HCT116 (cell line): ENCODE results near the gene DHCR7. TPM values are rescaled to one million over a fixed set of nuclear protein-coding genes. Genes with fewer than 3 reads are reported as not detected.

Experiments used
- ATAC-seq: fragments of 200-7000 bp; cut with Tn5 transposase; 2 replicates; pipeline ENCODE4 v1.9.1; 2020; ENCODE audit warnings: mild to moderate bottlenecking, moderate library complexity
- BruUV-seq: library from RNA; stranded (reverse); fragments of 400-500 nt; replicated peaks from 2 replicates; lab custom pipeline; 2021; lab: Mats Ljungman, UMichigan
- CTCF ChIA-PET: fragments of 300-600 bp; sonication (Branson Sonifier 250); formaldehyde crosslinking; loops from one replicate; lab custom pipeline; 2021; ENCODE audit warnings: antibody characterized with exemption; lab: Charles Lee
- POLR2A ChIA-PET: fragments of 300-600, 350-600 bp; sonication (Branson Sonifier 250); formaldehyde crosslinking; loops from one replicate; lab custom pipeline; 2021; ENCODE audit warnings: antibody characterized with exemption; lab: Charles Lee
- RAD21 ChIA-PET, 2 experiments: fragments of 300-600 bp; sonication (Branson Sonifier 250); formaldehyde crosslinking; loops; one replicate each; lab custom pipeline; 2023; ENCODE audit warnings: low total read pairs in 2 of 2; ENCODE audit not compliant: uncharacterized antibody in 2 of 2, unreplicated experiment in 2 of 2, low non-redundant PET in 1 of 2; lab: Charles Lee
- DNase-seq: peaks from one replicate; pipeline ENCODE4 v3.0.0-alpha.2; 2010; ENCODE audit warnings: low read depth, low spot score
- H2AFZ ChIP-seq: fragments of 200-600 bp; shearing (Covaris generic), sonication (generic); 2 replicates; pipeline ENCODE4 v1.6.1; 2017; ENCODE audit warnings: low read depth, mixed run types, mixed read lengths, antibody characterized with exemption, low read length; ENCODE audit not compliant: poor library complexity, severe bottlenecking
- H3K27ac ChIP-seq: 2 replicates; pipeline ENCODE4 v1.5.1; 2012; ENCODE audit warnings: low read depth, low read length
- H3K27me3 ChIP-seq: fragments of 200-600 bp; sonication (generic); 2 replicates; pipeline ENCODE4 v1.6.1; 2016; ENCODE audit warnings: mixed run types, low read length, mixed read lengths; ENCODE audit not compliant: insufficient read depth
- H3K36me3 ChIP-seq, 2 experiments: fragments of 200-500 bp in 1 of 2; fragments of 200-600 bp in 1 of 2; sonication (Bioruptor generic) in 1 of 2; sonication (generic) in 1 of 2; 2 replicates each; pipeline versions ENCODE4 v1.5.1 to v1.6.1; 2014 to 2016; ENCODE audit warnings: low read length in 2 of 2, inconsistent platforms in 1 of 2, mixed read lengths in 1 of 2, mixed run types in 1 of 2; ENCODE audit not compliant: insufficient read depth in 2 of 2, control insufficient read depth in 1 of 2
- H3K4me1 ChIP-seq, 2 experiments: fragments of 200-600 bp in 1 of 2; sonication (generic) in 1 of 2; 2 replicates each; pipeline versions ENCODE4 v1.5.1 to v1.6.1; 2012 to 2017; ENCODE audit warnings: low read length in 2 of 2, inconsistent platforms in 1 of 2, mild to moderate bottlenecking in 1 of 2, mixed read lengths in 1 of 2, mixed run types in 1 of 2, moderate library complexity in 1 of 2; ENCODE audit not compliant: insufficient read depth in 2 of 2, control insufficient read depth in 1 of 2
- H3K4me2 ChIP-seq: fragments of 200-600 bp; sonication (generic); 2 replicates; pipeline ENCODE4 v1.6.1; 2017; ENCODE audit warnings: mixed run types, low read length, mixed read lengths
- H3K4me3 ChIP-seq, 2 experiments: fragments of 200-600 bp in 1 of 2; sonication (generic) in 1 of 2; replicated peaks in 1 of 2; 2 replicates each; pipeline ENCODE4 v1.5.1; 2011 to 2016; ENCODE audit warnings: low read length in 2 of 2, control low read depth in 1 of 2, low read depth in 1 of 2, mild to moderate bottlenecking in 1 of 2, mixed read lengths in 1 of 2, mixed run types in 1 of 2
- H3K79me2 ChIP-seq: fragments of 200-600 bp; sonication (generic); 2 replicates; pipeline ENCODE4 v1.6.1; 2017; ENCODE audit warnings: mild to moderate bottlenecking, mixed run types, low read length, moderate library complexity, mixed read lengths; ENCODE audit not compliant: insufficient read depth
- H3K9ac ChIP-seq: fragments of 200-600 bp; sonication (generic); 2 replicates; pipeline ENCODE4 v1.6.1; 2016; ENCODE audit warnings: low read length, mixed read lengths
- H3K9me2 ChIP-seq: fragments of 200-600 bp; sonication (generic), shearing (Covaris generic); 2 replicates; pipeline ENCODE4 v1.6.1; 2017; ENCODE audit warnings: mixed run types, mild to moderate bottlenecking, moderate library complexity; ENCODE audit not compliant: insufficient read depth
- H3K9me3 ChIP-seq, 2 experiments: fragments of 200-500 bp in 1 of 2; fragments of 200-600 bp in 1 of 2; sonication (Bioruptor generic) in 1 of 2; sonication (generic) in 1 of 2; 2 replicates each; pipeline ENCODE4 v1.6.1; 2014 to 2017; ENCODE audit warnings: low read length in 2 of 2, mixed read lengths in 2 of 2, inconsistent platforms in 1 of 2, low read depth in 1 of 2, mild to moderate bottlenecking in 1 of 2, mixed run types in 1 of 2, moderate library complexity in 1 of 2; ENCODE audit not compliant: control insufficient read depth in 1 of 2, insufficient read depth in 1 of 2
- H4K20me1 ChIP-seq: fragments of 200-600 bp; sonication (generic), shearing (Covaris generic); 2 replicates; pipeline ENCODE4 v1.6.1; 2017; ENCODE audit warnings: mixed run types, mild to moderate bottlenecking, moderate library complexity; ENCODE audit not compliant: insufficient read depth
- ATF3 ChIP-seq: IDR thresholded peaks from 2 replicates; pipeline ENCODE4 v1.6.1; 2012
- EGR1 ChIP-seq: IDR thresholded peaks from 2 replicates; pipeline ENCODE4 v1.6.1; 2012; ENCODE audit warnings: low read depth
- EZH2 ChIP-seq: fragments of 200-600 bp; sonication (generic); IDR thresholded peaks from 2 replicates; pipeline ENCODE4 v1.6.1; 2017; ENCODE audit warnings: antibody characterized with exemption, mixed run types
- EZH2phosphoT487 ChIP-seq: fragments of 200-600 bp; IDR thresholded peaks from 2 replicates; pipeline ENCODE4 v1.6.1; 2018; ENCODE audit warnings: antibody characterized with exemption, borderline replicate concordance
- POLR2A ChIP-seq: IDR thresholded peaks from 2 replicates; pipeline ENCODE4 v1.7.0; 2011; ENCODE audit warnings: borderline replicate concordance; ENCODE audit not compliant: insufficient read depth, insufficient read length; ENCODE audit errors: extremely low read depth
- POLR2AphosphoS5 ChIP-seq: IDR thresholded peaks from 2 replicates; pipeline ENCODE4 v1.6.1; 2011; ENCODE audit warnings: mild to moderate bottlenecking, low read depth, low read length, moderate library complexity
- RAD21 ChIP-seq: IDR thresholded peaks from 2 replicates; pipeline ENCODE4 v1.6.1; 2012; ENCODE audit warnings: low read depth, mild to moderate bottlenecking
- SP1 ChIP-seq: IDR thresholded peaks from 2 replicates; pipeline ENCODE4 v1.6.1; 2012; ENCODE audit warnings: low read depth
- SRF ChIP-seq: IDR thresholded peaks from 2 replicates; pipeline ENCODE4 v1.6.1; 2012; ENCODE audit warnings: low read depth
- intact Hi-C: fragments of 100-400 bp; cut with micrococcal nuclease; formaldehyde crosslinking; loops from 2 replicates; pipeline ENCODE4 v1.10.0; 2022
- total RNA-seq: library from RNA; stranded (reverse); gene quantifications from one replicate; pipeline ENCODE4 v1.2.1, GENCODE V29; 2021; ENCODE audit not compliant: unreplicated experiment
- TF ChIP-seq, protein P1 (sequence below): IDR thresholded peaks from 2 replicates; pipeline ENCODE4 v1.6.1; 2012; ENCODE audit warnings: low read depth

The DHCR7 gene
- total RNA-seq, 1 experiment from 2014 or later = 115 TPM

DNA sequence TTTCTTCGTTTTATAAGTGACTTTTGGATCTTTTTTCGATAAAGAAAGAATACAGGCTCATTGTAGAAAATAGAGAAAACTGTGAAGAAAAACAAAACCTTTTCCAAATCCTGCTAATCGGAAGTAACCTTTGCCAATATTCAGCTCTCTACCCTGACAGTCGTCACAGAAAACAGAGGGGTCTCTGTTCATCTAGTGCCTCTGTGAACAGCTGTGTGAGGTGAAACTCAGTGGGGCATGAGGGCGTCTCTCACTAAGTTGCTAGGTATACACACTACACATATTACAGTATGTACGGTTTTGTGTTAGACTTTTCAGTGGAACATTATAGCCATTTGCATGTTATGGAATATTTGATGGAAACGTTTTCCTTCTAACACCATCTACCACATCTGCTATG is 39.4 kb downstream of the DHCR7 start:
- intact Hi-C loops = no loop called here
- Histone ChIP-seq H3K79me2 (no peaks in the 10 kb centered on the region), H3K4me3 (no peak overlapping the region), H4K20me1 (no peaks in the 10 kb centered on the region), H2AFZ (no peak overlapping the region), H3K9me2 (no peaks in the 10 kb centered on the region), H3K9me3 (no peaks in the 10 kb centered on the region), H3K27ac (no peak overlapping the region), H3K4me2 (no peak overlapping the region), H3K4me1 (no peaks in the 10 kb centered on the region), H3K36me3 (no peaks in the 10 kb centered on the region), H3K27me3 (peaks cover under 1% of the 10 kb centered on the region; the same call in 1 of the 2 replicates), H3K9ac (no peak overlapping the region)
- ChIA-PET POLR2A (no interaction called here), CTCF (no interaction called here), RAD21 (no interaction called here)
- ATAC-seq (no peak), DNase-seq (no peak)
- TF ChIP-seq EZH2 (no peak), ATF3 (no peak), SRF (no peak), SP1 (no peak)
- BruUV-seq = no TSS peak

- no peak overlapping the region for H3K9ac ChIP-seq
- no peaks in the 10 kb centered on the region for H3K4me1 ChIP-seq
- no peak overlapping the region for H3K27ac ChIP-seq
- H3K4me2 ChIP-seq = no peak overlapping the region
- no peaks in the 10 kb centered on the region for H4K20me1 ChIP-seq
- ChIA-PET RAD21 (no interaction called here), POLR2A (no interaction called here), CTCF (no interaction called here)
- H3K27me3 ChIP-seq = no peaks in the 10 kb centered on the region
- H3K9me3 ChIP-seq = no peaks in the 10 kb centered on the region
- intact Hi-C loops = no loop called here
- no peak overlapping the region for H3K4me3 ChIP-seq
- H3K9me2 ChIP-seq = no peaks in the 10 kb centered on the region
- H2AFZ ChIP-seq = no peak overlapping the region
- ATAC-seq = no peak
- no TSS peak for BruUV-seq
- no peak for DNase-seq
- H3K79me2 ChIP-seq = no peaks in the 10 kb centered on the region
- H3K36me3 ChIP-seq = no peaks in the 10 kb centered on the region
- TF ChIP-seq, protein P1, sequence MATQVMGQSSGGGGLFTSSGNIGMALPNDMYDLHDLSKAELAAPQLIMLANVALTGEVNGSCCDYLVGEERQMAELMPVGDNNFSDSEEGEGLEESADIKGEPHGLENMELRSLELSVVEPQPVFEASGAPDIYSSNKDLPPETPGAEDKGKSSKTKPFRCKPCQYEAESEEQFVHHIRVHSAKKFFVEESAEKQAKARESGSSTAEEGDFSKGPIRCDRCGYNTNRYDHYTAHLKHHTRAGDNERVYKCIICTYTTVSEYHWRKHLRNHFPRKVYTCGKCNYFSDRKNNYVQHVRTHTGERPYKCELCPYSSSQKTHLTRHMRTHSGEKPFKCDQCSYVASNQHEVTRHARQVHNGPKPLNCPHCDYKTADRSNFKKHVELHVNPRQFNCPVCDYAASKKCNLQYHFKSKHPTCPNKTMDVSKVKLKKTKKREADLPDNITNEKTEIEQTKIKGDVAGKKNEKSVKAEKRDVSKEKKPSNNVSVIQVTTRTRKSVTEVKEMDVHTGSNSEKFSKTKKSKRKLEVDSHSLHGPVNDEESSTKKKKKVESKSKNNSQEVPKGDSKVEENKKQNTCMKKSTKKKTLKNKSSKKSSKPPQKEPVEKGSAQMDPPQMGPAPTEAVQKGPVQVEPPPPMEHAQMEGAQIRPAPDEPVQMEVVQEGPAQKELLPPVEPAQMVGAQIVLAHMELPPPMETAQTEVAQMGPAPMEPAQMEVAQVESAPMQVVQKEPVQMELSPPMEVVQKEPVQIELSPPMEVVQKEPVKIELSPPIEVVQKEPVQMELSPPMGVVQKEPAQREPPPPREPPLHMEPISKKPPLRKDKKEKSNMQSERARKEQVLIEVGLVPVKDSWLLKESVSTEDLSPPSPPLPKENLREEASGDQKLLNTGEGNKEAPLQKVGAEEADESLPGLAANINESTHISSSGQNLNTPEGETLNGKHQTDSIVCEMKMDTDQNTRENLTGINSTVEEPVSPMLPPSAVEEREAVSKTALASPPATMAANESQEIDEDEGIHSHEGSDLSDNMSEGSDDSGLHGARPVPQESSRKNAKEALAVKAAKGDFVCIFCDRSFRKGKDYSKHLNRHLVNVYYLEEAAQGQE = no peak
- TF ChIP-seq RAD21 (no peak), EGR1 (no peak), POLR2AphosphoS5 (no peak), EZH2phosphoT487 (no peak), POLR2A (no peak), SRF (no peak)
These were observed 40.8 kb downstream of the DHCR7 start for GRCh38 chr11:71407356-71407755.
